Central memory CD8-positive, alpha-beta T cell (primary cell): Measurements from ENCODE around the gene CALB2.
"Not testable (repeated sequence)": the region's sequence is repeated elsewhere in the genome, so short reads cannot be mapped to it uniquely, and the experiment has no call there.

Experiments used
- ATAC-seq: fragments of 150-1000 bp; cut with Tn5 transposase; replicated peaks from 2 replicates; pipeline ENCODE4 v1.10.0; 2022; ENCODE audit warnings: mild to moderate bottlenecking, moderate FRiP score, moderate number of reproducible peaks; ENCODE audit not compliant: poor library complexity, severe bottlenecking; ENCODE audit errors: extremely low read depth
- DNase-seq, 2 donors: peaks; one replicate each; pipeline ENCODE4 v3.0.0; 2021; ENCODE audit warnings: low spot score in 2 of 2
- H3K27ac Mint-ChIP-seq: one replicate; pipeline ENCODE4 v1.8.0; 2022; ENCODE audit warnings: low read depth, mild to moderate bottlenecking, moderate library complexity, mixed read lengths
- H3K27me3 Mint-ChIP-seq: one replicate; pipeline ENCODE4 v1.8.0; 2022; ENCODE audit warnings: mixed read lengths
- H3K36me3 Mint-ChIP-seq: one replicate; pipeline ENCODE4 v1.8.0; 2022; ENCODE audit warnings: mild to moderate bottlenecking, moderate library complexity, mixed read lengths; ENCODE audit not compliant: insufficient read depth
- H3K4me1 Mint-ChIP-seq: one replicate; pipeline ENCODE4 v1.8.0; 2022; ENCODE audit warnings: mixed read lengths
- H3K4me3 Mint-ChIP-seq: one replicate; pipeline ENCODE4 v1.8.0; 2022; ENCODE audit warnings: mild to moderate bottlenecking, moderate library complexity, mixed read lengths
- H3K9me3 Mint-ChIP-seq: one replicate; pipeline ENCODE4 v1.8.0; 2022; ENCODE audit warnings: mixed read lengths

The CALB2 gene

GRCh38 chr16:71356936-71357335 is 1.6 kb upstream of the CALB2 start:
- H3K4me1 Mint-ChIP-seq, H3K27ac Mint-ChIP-seq, DNase-seq, H3K4me3 Mint-ChIP-seq, H3K36me3 Mint-ChIP-seq, ATAC-seq, H3K9me3 Mint-ChIP-seq: not testable (repeated sequence)
- H3K27me3 Mint-ChIP-seq: peaks cover 45% of the 10 kb centered on the region

GRCh38 chr16:71357681-71358080 is 842 bp upstream of the CALB2 start:
- ATAC-seq (no peak), DNase-seq (no peak)
- Mint-ChIP-seq H3K4me3 (no peak overlapping the region), H3K9me3 (no peaks in the 10 kb centered on the region), H3K27me3 (peaks cover 38% of the 10 kb centered on the region), H3K4me1 (peaks cover 6% of the 10 kb centered on the region), H3K27ac (no peak overlapping the region), H3K36me3 (peaks cover 2% of the 10 kb centered on the region)

GRCh38 chr16:71359431-71359830 is 908 bp downstream of the CALB2 start:
- H3K36me3 Mint-ChIP-seq: peaks cover 2% of the 10 kb centered on the region
- DNase-seq (no peak), ATAC-seq (no peak)
- H3K27me3 Mint-ChIP-seq: peaks cover 42% of the 10 kb centered on the region
- no peak overlapping the region for H3K27ac Mint-ChIP-seq
- H3K4me1 Mint-ChIP-seq: peaks cover 6% of the 10 kb centered on the region
- H3K9me3 Mint-ChIP-seq: no peaks in the 10 kb centered on the region
- no peak overlapping the region for H3K4me3 Mint-ChIP-seq

- Mint-ChIP-seq H3K27me3 (peaks cover 48% of the 10 kb centered on the region), H3K4me1 (peaks cover 6% of the 10 kb centered on the region), H3K27ac (no peak overlapping the region), H3K4me3 (no peak overlapping the region), H3K9me3 (no peaks in the 10 kb centered on the region), H3K36me3 (peaks cover 2% of the 10 kb centered on the region)
- DNase-seq: no peak
- no peak for ATAC-seq
Measured at GRCh38 chr16:71360378-71360777, 1.9 kb downstream of the CALB2 start.

DNA sequence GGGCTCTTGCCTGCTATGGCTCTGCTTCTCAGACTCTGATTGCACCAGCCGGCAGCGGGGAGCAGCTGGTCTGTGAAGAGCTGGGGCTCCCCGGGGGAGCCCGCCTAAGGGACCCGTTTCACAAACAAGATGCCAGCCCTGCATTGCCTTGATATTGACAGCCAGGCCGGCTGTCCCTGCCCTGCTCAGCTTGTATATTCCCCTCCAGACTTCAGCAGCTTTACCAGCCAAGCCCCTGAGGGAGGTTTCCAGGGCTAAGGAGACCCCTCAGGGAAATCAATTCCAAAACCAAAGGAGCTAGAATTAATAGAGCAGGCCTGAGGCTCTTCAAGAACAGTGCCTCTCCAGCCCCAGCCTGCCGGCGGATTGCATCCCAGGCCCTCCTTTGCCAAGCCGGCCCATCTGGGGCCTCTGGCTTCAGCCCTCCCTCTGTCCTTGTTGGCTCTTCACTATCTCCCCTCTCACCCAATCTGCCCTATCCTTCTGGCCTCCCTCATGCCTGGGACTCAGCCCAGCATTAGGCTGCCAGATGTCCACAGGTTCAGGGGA is 5.7 kb downstream of the CALB2 start:
- peaks cover 5% of the 10 kb centered on the region for H3K4me1 Mint-ChIP-seq
- no peaks in the 10 kb centered on the region for H3K9me3 Mint-ChIP-seq
- no peak overlapping the region for H3K4me3 Mint-ChIP-seq
- H3K36me3 Mint-ChIP-seq: no peaks in the 10 kb centered on the region
- DNase-seq: no peak
- H3K27me3 Mint-ChIP-seq: peaks cover 49% of the 10 kb centered on the region
- H3K27ac Mint-ChIP-seq: no peak overlapping the region
- no peak for ATAC-seq

- ATAC-seq (no peak), DNase-seq (no peak)
- peaks cover 5% of the 10 kb centered on the region for H3K4me1 Mint-ChIP-seq
- no peaks in the 10 kb centered on the region for H3K36me3 Mint-ChIP-seq
- H3K9me3 Mint-ChIP-seq: no peaks in the 10 kb centered on the region
- H3K27me3 Mint-ChIP-seq: peaks cover 41% of the 10 kb centered on the region
- no peak overlapping the region for H3K4me3 Mint-ChIP-seq
- H3K27ac Mint-ChIP-seq: no peak overlapping the region
Measured at GRCh38 chr16:71365021-71365420, 6.5 kb downstream of the CALB2 start.

- H3K36me3 Mint-ChIP-seq: no peaks in the 10 kb centered on the region
- no peak for DNase-seq
- no peak for ATAC-seq
Measured at GRCh38 chr16:71367241-71367976, 8.9 kb downstream of the CALB2 start.

DNA sequence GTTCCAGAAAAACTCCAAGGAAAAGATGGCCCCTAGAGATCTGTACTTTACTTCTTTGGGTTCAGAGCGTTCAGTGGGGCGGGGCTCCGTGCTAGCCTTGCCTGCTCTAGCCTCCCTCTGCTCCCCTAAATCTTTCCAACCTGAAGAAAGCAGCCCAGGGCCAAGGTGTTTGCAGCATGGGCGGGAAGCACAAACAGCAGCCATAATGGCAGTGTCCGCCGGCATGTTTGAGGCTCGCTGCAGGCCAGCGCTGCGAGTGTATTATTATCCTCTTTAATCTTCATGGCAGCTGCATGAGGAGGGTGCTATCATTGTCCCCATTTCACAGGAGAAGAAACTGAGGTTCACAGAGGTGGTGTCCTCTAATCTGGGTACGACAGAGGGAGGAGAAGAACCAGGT is 10.4 kb downstream of the CALB2 start:
- ATAC-seq: no peak
- peaks cover 39% of the 10 kb centered on the region for H3K27me3 Mint-ChIP-seq
- H3K36me3 Mint-ChIP-seq: no peaks in the 10 kb centered on the region
- DNase-seq: no peak
- H3K4me1 Mint-ChIP-seq: peaks cover 5% of the 10 kb centered on the region
- no peak overlapping the region for H3K4me3 Mint-ChIP-seq
- H3K27ac Mint-ChIP-seq: no peak overlapping the region
- no peaks in the 10 kb centered on the region for H3K9me3 Mint-ChIP-seq

More at GRCh38 chr16:71367241-71367976, 8.9 kb downstream of the CALB2 start:
- no peak overlapping the region for H3K4me3 Mint-ChIP-seq
- H3K9me3 Mint-ChIP-seq: no peaks in the 10 kb centered on the region
- H3K27ac Mint-ChIP-seq: no peak overlapping the region
- peaks cover 5% of the 10 kb centered on the region for H3K4me1 Mint-ChIP-seq
- peaks cover 39% of the 10 kb centered on the region for H3K27me3 Mint-ChIP-seq

- Mint-ChIP-seq H3K36me3 (no peaks in the 10 kb centered on the region), H3K4me3 (no peak overlapping the region), H3K4me1 (peaks cover 5% of the 10 kb centered on the region), H3K27ac (no peak overlapping the region), H3K9me3 (no peaks in the 10 kb centered on the region), H3K27me3 (peaks cover 34% of the 10 kb centered on the region)
- no peak for ATAC-seq
- DNase-seq: no peak
Measured at GRCh38 chr16:71369494-71369893, 11.0 kb downstream of the CALB2 start.

GRCh38 chr16:71371237-71371636 is 12.7 kb downstream of the CALB2 start:
- no peak overlapping the region for H3K4me3 Mint-ChIP-seq

GRCh38 chr16:71373073-71373472 is 14.6 kb downstream of the CALB2 start:
- no peak overlapping the region for H3K27ac Mint-ChIP-seq
- no peaks in the 10 kb centered on the region for H3K36me3 Mint-ChIP-seq
- no peaks in the 10 kb centered on the region for H3K4me1 Mint-ChIP-seq
- no peaks in the 10 kb centered on the region for H3K9me3 Mint-ChIP-seq
- DNase-seq (no peak), ATAC-seq (no peak)
- peaks cover 26% of the 10 kb centered on the region for H3K27me3 Mint-ChIP-seq
- H3K4me3 Mint-ChIP-seq: no peak overlapping the region

More at GRCh38 chr16:71371237-71371636, 12.7 kb downstream of the CALB2 start:
- no peaks in the 10 kb centered on the region for H3K36me3 Mint-ChIP-seq
- peaks cover 25% of the 10 kb centered on the region for H3K27me3 Mint-ChIP-seq
- H3K4me1 Mint-ChIP-seq: peaks cover 5% of the 10 kb centered on the region
- DNase-seq: no peak
- ATAC-seq: no peak
- H3K9me3 Mint-ChIP-seq: no peaks in the 10 kb centered on the region
- H3K27ac Mint-ChIP-seq: no peak overlapping the region

DNA sequence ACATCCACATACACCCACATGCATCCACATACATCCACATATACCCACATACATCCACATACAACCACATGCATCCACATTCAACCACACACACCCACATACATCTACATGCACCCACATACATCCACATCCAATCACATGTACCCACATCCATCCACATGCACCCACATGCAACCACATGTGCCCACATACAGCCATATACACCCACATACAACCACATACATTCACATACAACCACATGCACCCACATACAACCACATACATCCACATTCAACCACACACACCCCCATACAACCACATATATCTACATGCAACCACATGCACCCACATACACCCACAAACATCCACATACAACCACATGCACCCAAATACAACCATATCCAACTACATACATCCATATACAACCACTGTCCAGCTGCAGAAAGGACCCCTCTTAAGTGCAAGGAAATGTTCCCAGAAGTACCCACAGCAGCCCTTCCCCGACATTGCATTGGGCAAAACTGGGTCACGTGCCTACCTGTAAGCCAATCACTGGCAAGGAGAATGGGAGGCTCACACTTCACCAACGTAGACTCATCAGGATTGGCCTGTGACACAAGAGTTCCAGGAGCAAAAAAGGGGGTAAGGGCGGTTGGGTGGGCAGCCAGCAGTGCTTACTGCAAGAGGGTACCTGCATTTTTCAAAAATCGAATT is 18.1 kb downstream of the CALB2 start:
- DNase-seq: no peak
- no peak for ATAC-seq
- H3K4me1 Mint-ChIP-seq: no peaks in the 10 kb centered on the region
- no peak overlapping the region for H3K4me3 Mint-ChIP-seq
- no peaks in the 10 kb centered on the region for H3K9me3 Mint-ChIP-seq
- no peaks in the 10 kb centered on the region for H3K36me3 Mint-ChIP-seq
- H3K27ac Mint-ChIP-seq: no peak overlapping the region
- peaks cover 23% of the 10 kb centered on the region for H3K27me3 Mint-ChIP-seq

DNA sequence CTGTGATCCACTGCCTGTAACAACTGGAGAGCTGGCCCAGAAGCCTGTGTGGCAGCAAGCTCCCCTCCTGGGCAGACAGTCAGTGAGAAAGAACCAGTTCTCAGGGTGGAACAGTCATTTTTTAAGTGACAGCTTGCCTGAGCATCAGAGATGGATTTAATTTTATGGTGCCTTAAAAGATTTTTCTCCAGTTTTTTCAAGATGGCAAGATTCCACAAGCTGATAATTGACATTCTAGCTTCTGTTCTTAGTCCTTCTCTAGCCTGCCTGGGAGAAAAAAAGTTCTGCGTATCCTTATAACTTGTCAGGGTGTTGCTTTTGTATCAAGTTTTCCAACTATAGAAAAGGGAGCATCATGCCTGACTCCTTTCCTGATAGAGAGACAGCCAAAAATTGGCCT is 21.2 kb downstream of the CALB2 start:
- H3K36me3 Mint-ChIP-seq: no peaks in the 10 kb centered on the region
- H3K4me3 Mint-ChIP-seq: no peak overlapping the region
- H3K27ac Mint-ChIP-seq: peak overlapping the region; percentile 56
- H3K9me3 Mint-ChIP-seq: no peaks in the 10 kb centered on the region
- no peak for ATAC-seq
- no peak for DNase-seq
- no peaks in the 10 kb centered on the region for H3K4me1 Mint-ChIP-seq
- peaks cover 18% of the 10 kb centered on the region for H3K27me3 Mint-ChIP-seq
